Measurements from ENCODE around the gene HDHD3.

Gene HDHD3

DNA sequence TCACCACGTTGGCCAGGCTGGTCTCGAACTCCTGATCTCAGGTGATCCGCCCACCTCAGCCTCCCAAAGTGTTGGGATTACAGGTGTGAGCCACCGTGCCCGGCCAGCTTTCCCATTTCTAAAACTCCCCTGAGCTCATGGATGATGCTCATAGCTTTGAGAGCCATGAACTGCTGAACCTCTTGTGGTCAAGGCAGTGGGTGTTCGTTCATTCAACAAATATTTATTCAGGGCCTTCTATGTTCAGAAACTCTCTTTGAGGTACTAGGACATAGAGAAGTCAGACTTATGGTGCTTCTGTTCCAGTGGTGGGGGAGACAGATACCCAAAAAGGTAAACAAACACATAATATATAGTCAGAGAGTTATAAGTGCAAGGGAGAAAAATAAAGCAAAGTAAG is 24.8 kb downstream of the HDHD3 start:
- no peaks in the 10 kb centered on the region for H3K9me3 Mint-ChIP-seq
- no peak overlapping the region for H3K27ac Mint-ChIP-seq (ENCODE audit: low read depth)
- peaks cover 18% of the 10 kb centered on the region for H3K4me1 Mint-ChIP-seq
- ATAC-seq (replicated peaks; ENCODE audit: extremely low read depth, poor library complexity, severe bottlenecking) (no peak), DNase-seq (ENCODE audit: low spot score in 2 of 2) (no peak)
- H3K4me3 Mint-ChIP-seq, result no peak overlapping the region
- H3K27me3 Mint-ChIP-seq, result peaks cover 42% of the 10 kb centered on the region
- H3K36me3 Mint-ChIP-seq (ENCODE audit: insufficient read depth), result peaks cover 5% of the 10 kb centered on the region

DNA sequence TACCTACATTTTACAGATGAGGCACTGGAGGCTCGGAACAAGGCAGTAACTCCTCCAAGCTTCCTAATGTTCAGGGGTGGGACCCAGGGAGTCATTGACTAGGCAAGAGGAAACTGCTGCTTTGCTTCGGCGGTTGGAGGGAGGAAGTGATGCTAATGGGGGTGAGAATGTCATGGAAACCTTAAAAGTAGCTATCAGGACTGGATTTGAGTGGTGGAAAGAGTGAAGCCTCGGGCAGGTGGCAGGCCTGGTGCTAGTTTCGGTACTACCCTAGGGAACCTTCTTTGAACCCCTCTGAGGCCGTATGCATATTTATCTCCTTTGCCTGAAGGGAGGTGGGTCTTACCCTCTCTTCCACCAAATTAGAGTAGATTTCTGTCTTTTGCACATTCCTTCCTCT is 25.8 kb downstream of the HDHD3 start:
- ATAC-seq (replicated peaks; ENCODE audit: extremely low read depth, poor library complexity, severe bottlenecking) (peak; percentile 57), DNase-seq (ENCODE audit: low spot score in 2 of 2) (no peak)
- H3K27me3 Mint-ChIP-seq, result peaks cover 42% of the 10 kb centered on the region
- no peaks in the 10 kb centered on the region for H3K9me3 Mint-ChIP-seq
- no peak overlapping the region for H3K27ac Mint-ChIP-seq (ENCODE audit: low read depth)
- peaks cover 18% of the 10 kb centered on the region for H3K4me1 Mint-ChIP-seq
- peak overlapping the region; percentile 82 for H3K4me3 Mint-ChIP-seq
- H3K36me3 Mint-ChIP-seq (ENCODE audit: insufficient read depth), result peaks cover 5% of the 10 kb centered on the region

GRCh38 chr9:113350107-113350661 is 26.6 kb downstream of the HDHD3 start:
- H3K27me3 Mint-ChIP-seq, result peaks cover 42% of the 10 kb centered on the region
- ATAC-seq (replicated peaks; ENCODE audit: extremely low read depth, poor library complexity, severe bottlenecking), result peak; percentile 21
- H3K4me3 Mint-ChIP-seq, result peak overlapping the region; percentile 82
- H3K27ac Mint-ChIP-seq (ENCODE audit: low read depth), result no peak overlapping the region
- DNase-seq (ENCODE audit: low spot score in 2 of 2), result no peak
- H3K9me3 Mint-ChIP-seq, result no peaks in the 10 kb centered on the region
- H3K36me3 Mint-ChIP-seq (ENCODE audit: insufficient read depth), result peaks cover 5% of the 10 kb centered on the region
- peaks cover 18% of the 10 kb centered on the region for H3K4me1 Mint-ChIP-seq

DNA sequence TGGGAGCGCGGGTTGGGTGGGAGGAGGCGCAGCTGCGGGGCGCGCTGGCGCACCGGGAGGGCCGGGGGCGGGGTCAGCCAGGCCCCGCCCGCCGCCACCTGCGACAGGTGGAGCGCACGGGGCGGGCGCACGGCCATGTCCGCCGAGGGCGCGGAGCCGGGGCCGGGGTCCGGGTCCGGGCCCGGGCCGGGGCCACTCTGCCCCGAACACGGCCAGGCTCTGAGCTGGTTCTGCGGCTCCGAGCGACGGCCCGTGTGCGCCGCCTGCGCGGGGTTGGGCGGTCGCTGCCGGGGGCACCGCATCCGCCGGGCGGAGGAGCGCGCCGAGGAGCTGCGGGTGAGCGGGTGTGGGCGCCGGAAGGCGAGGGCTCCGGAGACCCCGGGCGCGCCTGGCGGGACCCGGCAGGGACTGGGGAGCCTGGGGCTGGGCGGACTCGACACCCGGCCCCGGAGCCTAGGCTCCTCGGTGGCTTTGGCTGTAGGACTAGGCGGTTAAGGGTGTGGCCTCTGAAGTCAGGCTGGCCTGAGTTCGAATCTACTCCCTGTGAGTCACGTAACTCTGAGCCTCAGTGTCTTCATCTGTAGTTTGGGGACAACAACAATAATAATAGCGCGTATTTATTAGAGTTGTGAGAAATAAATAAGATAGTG is 27.2 kb downstream of the HDHD3 start, which contains the start of gene BSPRY:
TSS of gene BSPRY (plus strand) at position 97 of the 650 bp plus-strand sequence. CDS start at position 136, 39 bp downstream.
- peak; percentile 50 for ATAC-seq (replicated peaks; ENCODE audit: extremely low read depth, poor library complexity, severe bottlenecking)
- H3K9me3 Mint-ChIP-seq, result no peaks in the 10 kb centered on the region
- peaks cover 18% of the 10 kb centered on the region for H3K4me1 Mint-ChIP-seq
- H3K4me3 Mint-ChIP-seq, result peak within 1 kb of the TSS; percentile 82
- no peak within 1 kb of the TSS for H3K27ac Mint-ChIP-seq (ENCODE audit: low read depth)
- no peak for DNase-seq (ENCODE audit: low spot score in 2 of 2)
- peaks cover 42% of the 10 kb centered on the region for H3K27me3 Mint-ChIP-seq
- peaks cover 5% of the 10 kb centered on the region for H3K36me3 Mint-ChIP-seq (ENCODE audit: insufficient read depth)

- DNase-seq (ENCODE audit: low spot score in 2 of 2) (no peak), ATAC-seq (replicated peaks; ENCODE audit: extremely low read depth, poor library complexity, severe bottlenecking) (no peak)
- H3K27ac Mint-ChIP-seq (ENCODE audit: low read depth), result no peak overlapping the region
- H3K4me1 Mint-ChIP-seq, result peaks cover 18% of the 10 kb centered on the region
- peaks cover 42% of the 10 kb centered on the region for H3K27me3 Mint-ChIP-seq
- peak overlapping the region; percentile 72 for H3K4me3 Mint-ChIP-seq
- H3K9me3 Mint-ChIP-seq, result no peaks in the 10 kb centered on the region
- H3K36me3 Mint-ChIP-seq (ENCODE audit: insufficient read depth), result peaks cover 5% of the 10 kb centered on the region
Measured at GRCh38 chr9:113349066-113349444, 27.7 kb downstream of the HDHD3 start.

- ATAC-seq (replicated peaks; ENCODE audit: extremely low read depth, poor library complexity, severe bottlenecking), result no peak
- peaks cover 18% of the 10 kb centered on the region for H3K4me1 Mint-ChIP-seq
- H3K36me3 Mint-ChIP-seq (ENCODE audit: insufficient read depth), result peaks cover 5% of the 10 kb centered on the region
- peaks cover 42% of the 10 kb centered on the region for H3K27me3 Mint-ChIP-seq
- H3K4me3 Mint-ChIP-seq, result no peak overlapping the region
- no peak for DNase-seq (ENCODE audit: low spot score in 2 of 2)
- H3K9me3 Mint-ChIP-seq, result no peaks in the 10 kb centered on the region
- no peak overlapping the region for H3K27ac Mint-ChIP-seq (ENCODE audit: low read depth)
Measured at GRCh38 chr9:113348437-113348836, 28.3 kb downstream of the HDHD3 start.

DNA sequence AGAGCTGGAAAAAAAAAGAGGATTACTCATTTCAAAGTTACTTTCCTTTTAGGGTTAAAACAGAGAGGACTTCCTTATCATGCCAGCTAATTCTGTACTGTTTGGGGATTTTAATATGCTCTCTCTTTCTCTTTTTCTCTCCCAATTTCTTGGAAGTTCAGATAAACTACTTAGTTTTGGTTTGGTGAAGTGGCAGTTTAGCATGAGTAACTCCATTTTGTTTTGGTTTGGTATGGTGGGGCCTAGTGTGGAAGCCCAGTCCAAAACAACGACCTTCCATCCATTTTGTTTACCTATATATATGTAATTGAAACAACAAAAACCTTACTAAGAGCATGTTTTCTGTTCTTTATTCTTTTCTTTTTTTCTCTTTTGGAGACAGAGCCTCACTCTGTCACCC is 31.1 kb downstream of the HDHD3 start:
- H3K9me3 Mint-ChIP-seq, result no peaks in the 10 kb centered on the region
- ATAC-seq (replicated peaks; ENCODE audit: extremely low read depth, poor library complexity, severe bottlenecking) (no peak), DNase-seq (ENCODE audit: low spot score in 2 of 2) (no peak)
- peaks cover 11% of the 10 kb centered on the region for H3K4me1 Mint-ChIP-seq
- H3K27ac Mint-ChIP-seq (ENCODE audit: low read depth), result no peak overlapping the region
- peaks cover 4% of the 10 kb centered on the region for H3K36me3 Mint-ChIP-seq (ENCODE audit: insufficient read depth)
- H3K4me3 Mint-ChIP-seq, result no peak overlapping the region
- peaks cover 18% of the 10 kb centered on the region for H3K27me3 Mint-ChIP-seq

GRCh38 chr9:113345190-113345589 is 31.6 kb downstream of the HDHD3 start:
- no peak overlapping the region for H3K27ac Mint-ChIP-seq (ENCODE audit: low read depth)
- H3K27me3 Mint-ChIP-seq, result peaks cover 13% of the 10 kb centered on the region
- ATAC-seq (replicated peaks; ENCODE audit: extremely low read depth, poor library complexity, severe bottlenecking) (no peak), DNase-seq (ENCODE audit: low spot score in 2 of 2) (no peak)
- peaks cover 11% of the 10 kb centered on the region for H3K4me1 Mint-ChIP-seq
- H3K9me3 Mint-ChIP-seq, result no peaks in the 10 kb centered on the region
- H3K4me3 Mint-ChIP-seq, result no peak overlapping the region
- peaks cover 4% of the 10 kb centered on the region for H3K36me3 Mint-ChIP-seq (ENCODE audit: insufficient read depth)

DNA sequence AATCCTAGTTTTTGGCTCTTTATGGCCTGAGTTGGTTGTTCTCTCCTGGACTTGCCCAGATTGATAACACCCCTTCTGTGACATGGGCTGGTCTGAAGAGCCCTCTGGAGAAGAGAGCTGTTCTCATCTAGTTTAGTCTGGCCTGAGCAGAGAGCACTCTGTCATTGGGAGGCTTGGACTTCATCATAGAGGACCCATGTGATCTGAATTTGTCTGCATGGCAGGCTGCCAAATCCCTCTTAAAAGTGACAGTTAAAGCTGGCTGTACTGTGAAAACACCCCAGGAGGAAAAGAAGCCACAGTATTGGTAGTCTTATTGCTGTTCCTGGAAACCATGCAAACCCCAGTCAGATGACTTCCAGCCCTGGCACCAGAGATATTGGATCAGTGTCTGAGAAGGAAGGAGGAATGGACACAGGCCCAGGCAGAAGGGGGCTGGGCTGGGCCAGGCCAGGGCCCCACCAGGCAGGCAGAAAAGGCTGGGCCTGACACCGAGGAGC is 33.0 kb downstream of the HDHD3 start:
- H3K4me3 Mint-ChIP-seq, result no peak overlapping the region
- H3K27me3 Mint-ChIP-seq, result peaks cover 17% of the 10 kb centered on the region
- ATAC-seq (replicated peaks; ENCODE audit: extremely low read depth, poor library complexity, severe bottlenecking) (no peak), DNase-seq (ENCODE audit: low spot score in 2 of 2) (no peak)
- no peaks in the 10 kb centered on the region for H3K9me3 Mint-ChIP-seq
- peaks cover 12% of the 10 kb centered on the region for H3K4me1 Mint-ChIP-seq
- H3K36me3 Mint-ChIP-seq (ENCODE audit: insufficient read depth), result peaks cover 3% of the 10 kb centered on the region
- H3K27ac Mint-ChIP-seq (ENCODE audit: low read depth), result no peak overlapping the region

GRCh38 chr9:113341712-113342410 is 34.9 kb downstream of the HDHD3 start:
- H3K27ac Mint-ChIP-seq (ENCODE audit: low read depth), result no peak overlapping the region
- H3K9me3 Mint-ChIP-seq, result no peaks in the 10 kb centered on the region
- peak overlapping the region; percentile 23 for H3K4me3 Mint-ChIP-seq
- ATAC-seq (replicated peaks; ENCODE audit: extremely low read depth, poor library complexity, severe bottlenecking) (no peak), DNase-seq (ENCODE audit: low spot score in 2 of 2) (no peak)
- peaks cover 10% of the 10 kb centered on the region for H3K27me3 Mint-ChIP-seq
- peaks cover 3% of the 10 kb centered on the region for H3K36me3 Mint-ChIP-seq (ENCODE audit: insufficient read depth)
- H3K4me1 Mint-ChIP-seq, result peaks cover 12% of the 10 kb centered on the region

- peak; percentile 60 to 66 for DNase-seq (ENCODE audit: low spot score in 2 of 2)
- Mint-ChIP-seq H3K4me1 (peaks cover 12% of the 10 kb centered on the region), H3K27me3 (peaks cover 10% of the 10 kb centered on the region), H3K9me3 (no peaks in the 10 kb centered on the region), H3K4me3 (peak within 1 kb of the TSS; percentile 77), H3K36me3 (ENCODE audit: insufficient read depth) (peaks cover 3% of the 10 kb centered on the region), H3K27ac (ENCODE audit: low read depth) (peak within 1 kb of the TSS; percentile 20)
- ATAC-seq (replicated peaks; ENCODE audit: extremely low read depth, poor library complexity, severe bottlenecking), result peak; percentile 91
Measured at GRCh38 chr9:113340011-113340699, 36.6 kb downstream of the HDHD3 start, which contains the start of gene WDR31. TSS of gene WDR31 (minus strand) at chr9:113340275. CDS start at chr9:113332022, 8,253 bp downstream.

DNA sequence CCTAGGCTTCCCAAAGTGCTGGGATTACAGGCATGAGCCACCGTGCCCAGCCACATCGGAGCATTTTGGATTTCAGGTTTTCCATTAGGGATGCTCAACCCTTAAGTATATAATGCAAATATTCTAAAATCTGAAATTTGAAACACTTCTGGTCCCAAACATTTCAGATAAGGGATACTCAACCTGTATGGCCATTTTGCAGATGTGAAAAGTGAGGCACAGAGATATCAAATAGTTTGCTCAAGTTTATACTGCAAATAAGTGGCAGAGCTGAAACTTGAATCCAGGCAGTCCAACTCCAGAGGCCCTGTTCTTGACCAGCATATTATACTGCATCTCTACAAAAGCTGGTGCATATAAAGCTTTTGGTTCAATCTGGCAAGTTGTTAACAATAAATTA is 39.1 kb downstream of the HDHD3 start:
- Mint-ChIP-seq H3K9me3 (no peaks in the 10 kb centered on the region), H3K27me3 (peaks cover 10% of the 10 kb centered on the region), H3K36me3 (ENCODE audit: insufficient read depth) (peaks cover 3% of the 10 kb centered on the region), H3K4me3 (no peak overlapping the region), H3K4me1 (peaks cover 12% of the 10 kb centered on the region), H3K27ac (ENCODE audit: low read depth) (no peak overlapping the region)
- DNase-seq (ENCODE audit: low spot score in 2 of 2) (no peak), ATAC-seq (replicated peaks; ENCODE audit: extremely low read depth, poor library complexity, severe bottlenecking) (no peak)

Data from central memory CD8-positive, alpha-beta T cell (primary cell).